Muscle of back (tissue), 10 donors: Measurements from ENCODE around the gene MRPS11. TPM values are rescaled to one million over a fixed set of nuclear protein-coding genes. Genes with fewer than 3 reads are reported as not detected.

Source experiments
- polyA plus RNA-seq, 10 donors: library from polyadenylated mRNA; unstranded; fragments of 120-200 nt; gene quantifications; one replicate each; pipeline ENCODE4 v1.2.1, GENCODE V29; 2013; ENCODE audit not compliant: insufficient read length in 10 of 10

Gene MRPS11
- polyA plus RNA-seq, 10 donors, result 40.5 to 47.6 (median 44.0) TPM

Other genes starting within 250 kb of the MRPS11 start
- 1 to 10 TPM; 4.2 to 9.4 (median 5.5) TPM for gene NTRK3, start 211.0 kb upstream of the MRPS11 start, polyA plus RNA-seq
- 10 to 100 TPM; 22.0 to 26.0 (median 24.9) TPM for gene MRPL46, start 320 bp upstream of the MRPS11 start, polyA plus RNA-seq
- 10 to 100 TPM in 5 of 10 donors, 1 to 10 TPM in 5; 8.4 to 14.1 (median 10.1) TPM for gene DET1, start 79.0 kb downstream of the MRPS11 start, polyA plus RNA-seq
- gene AEN, start 153.6 kb downstream of the MRPS11 start, polyA plus RNA-seq, result 1 to 10 TPM; 4.2 to 7.7 (median 5.5) TPM
- 1 to 10 TPM in 5 of 10 donors, under 1 TPM in 5; 0.65 to 8.6 (median 1.1) TPM for gene ISG20, start 171.3 kb downstream of the MRPS11 start, polyA plus RNA-seq